ENCODE results near the gene PAGE4.

Gene PAGE4, protein sequence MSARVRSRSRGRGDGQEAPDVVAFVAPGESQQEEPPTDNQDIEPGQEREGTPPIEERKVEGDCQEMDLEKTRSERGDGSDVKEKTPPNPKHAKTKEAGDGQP

DNA sequence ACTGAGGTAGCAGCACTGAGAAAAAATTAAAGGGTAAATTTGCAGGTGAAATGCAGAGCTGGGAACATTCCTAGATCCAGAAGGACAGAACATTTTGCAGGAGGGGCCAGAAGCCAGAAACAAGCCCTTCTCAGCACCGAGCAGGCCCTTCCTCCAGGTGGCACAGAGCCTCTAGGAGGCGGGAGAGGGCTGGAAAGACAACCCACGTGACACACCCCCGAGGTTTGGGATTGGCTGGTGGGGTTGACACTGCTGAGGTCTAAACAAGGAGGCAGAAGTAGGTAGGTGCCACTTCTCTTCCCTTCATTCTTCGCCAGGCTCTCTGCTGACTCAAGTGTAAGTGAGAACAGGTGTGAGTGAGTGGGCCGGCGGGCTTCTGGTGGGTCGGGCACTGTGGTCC, at the start of gene PAGE4:
PAGE4 (plus strand) TSS at position 288 of the 400 bp plus-strand sequence. CDS start 1,126 bp downstream, outside the sequence.
- no peak for DNase-seq (ENCODE audit: low spot score)

- no peak for DNase-seq (ENCODE audit: low spot score)
Observed at GRCh38 chrX:49784747-49785280, 44.3 kb upstream of the PAGE4 start.

- DNase-seq (ENCODE audit: low spot score), result peak; percentile 18
Observed at GRCh38 chrX:49792376-49792775, 36.7 kb upstream of the PAGE4 start.

DNA sequence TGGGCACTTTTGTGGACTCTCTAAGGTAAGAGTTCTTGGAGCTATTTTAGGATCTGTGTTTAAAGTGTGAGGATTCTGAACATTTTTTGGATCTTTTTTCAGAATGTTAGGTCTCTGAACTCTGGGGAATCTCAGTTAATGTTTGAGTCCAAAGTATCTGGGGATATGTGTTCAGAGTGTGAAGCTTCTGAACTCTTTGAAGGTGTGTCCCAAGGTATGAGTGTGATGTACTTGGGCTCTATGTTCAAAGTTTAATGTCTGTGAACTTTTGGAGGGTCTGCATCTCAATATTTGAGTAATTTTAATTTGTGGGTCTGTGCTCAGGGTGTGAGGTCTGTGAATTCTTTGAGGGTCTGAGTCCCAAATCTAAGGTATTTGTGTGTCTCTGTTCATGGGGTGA, 35.4 kb upstream of the PAGE4 start:
- DNase-seq (ENCODE audit: low spot score), result no peak

DNA sequence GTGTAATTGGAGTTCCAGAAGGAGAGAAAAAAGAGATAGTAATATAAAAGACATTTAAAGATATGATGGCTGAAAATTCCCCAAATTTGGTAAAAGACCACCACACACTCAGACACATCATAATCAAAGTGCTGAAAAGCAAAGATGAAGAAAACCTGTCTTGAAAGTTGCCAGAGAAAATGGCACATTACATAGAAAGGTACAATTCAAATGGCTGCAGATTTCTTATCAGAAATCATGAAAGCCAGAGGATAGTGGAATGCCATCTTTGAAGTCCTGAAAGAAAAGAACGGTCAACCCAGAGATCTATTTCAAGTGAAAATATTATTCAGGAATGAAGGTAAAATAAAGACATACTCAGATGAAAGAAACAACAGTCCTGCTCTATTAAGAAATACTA, 29.3 kb upstream of the PAGE4 start:
- no peak for DNase-seq (ENCODE audit: low spot score)

DNA sequence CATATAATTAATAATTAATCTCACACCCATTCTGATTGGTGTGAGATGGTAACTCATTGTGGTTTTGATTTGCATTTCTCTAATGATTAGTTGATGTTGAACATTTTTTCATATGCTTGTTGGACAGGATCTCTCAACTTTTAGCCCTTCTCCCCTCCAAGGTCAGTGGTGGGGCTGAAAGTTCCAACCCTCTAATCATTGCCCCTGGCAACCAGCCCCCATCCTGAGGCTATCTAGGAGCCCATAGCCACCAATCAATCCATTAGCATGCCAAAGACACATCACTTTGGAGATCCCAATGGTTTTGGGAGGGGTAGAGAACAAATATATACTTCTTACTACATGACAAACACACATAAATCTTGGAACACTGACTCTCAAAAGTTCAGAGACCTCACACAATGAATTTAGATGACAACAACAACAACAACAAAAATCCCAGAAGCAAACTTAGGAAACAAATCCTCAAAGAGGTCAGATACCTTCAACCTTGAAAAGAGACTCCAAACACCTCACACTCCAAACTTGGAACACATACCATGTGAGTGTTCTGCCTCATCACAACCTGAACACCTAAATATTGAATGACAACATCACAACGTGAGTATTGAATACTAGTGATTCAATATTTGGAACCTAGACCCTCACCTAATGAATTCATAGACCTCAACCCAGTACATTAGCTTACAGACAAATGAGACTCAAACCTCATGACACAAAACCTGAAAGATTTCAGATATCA, 19.0 kb upstream of the PAGE4 start:
- DNase-seq (ENCODE audit: low spot score), result no peak

- DNase-seq (ENCODE audit: low spot score), result no peak
Observed at GRCh38 chrX:49812177-49812576, 16.9 kb upstream of the PAGE4 start.

- DNase-seq (ENCODE audit: low spot score), result no peak
Observed at GRCh38 chrX:49816435-49816834, 12.7 kb upstream of the PAGE4 start.

GRCh38 chrX:49838374-49838773, 9.3 kb downstream of the PAGE4 start:
- peak; percentile 44 for DNase-seq (ENCODE audit: low spot score)

GRCh38 chrX:49840679-49841078, 11.6 kb downstream of the PAGE4 start:
- peak; percentile 90 for DNase-seq (ENCODE audit: low spot score)

- DNase-seq (ENCODE audit: low spot score), result no peak
Observed at GRCh38 chrX:49842621-49843020, 13.5 kb downstream of the PAGE4 start.

DNA sequence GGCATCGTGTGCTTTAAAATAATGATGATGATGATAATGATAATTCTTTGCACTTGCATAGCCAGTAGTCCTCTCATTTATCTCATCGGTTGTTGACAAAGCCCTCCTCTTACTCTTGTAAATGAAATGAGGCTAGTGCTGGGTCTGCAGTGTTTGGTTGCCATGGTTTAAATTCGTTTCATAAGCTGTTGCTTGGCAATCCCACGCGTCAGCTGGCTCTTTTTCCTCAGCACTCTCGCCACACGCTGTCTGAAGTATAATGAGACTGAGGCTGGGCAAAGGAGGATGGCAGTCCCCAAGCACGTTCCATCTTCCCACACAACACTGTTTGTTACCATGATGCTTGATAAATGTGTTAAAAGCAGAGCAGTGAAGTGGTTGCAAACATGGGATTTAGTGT, 15.5 kb downstream of the PAGE4 start:
- DNase-seq (ENCODE audit: low spot score), result no peak

- DNase-seq (ENCODE audit: low spot score), result no peak
Observed at GRCh38 chrX:49845701-49846403, 16.7 kb downstream of the PAGE4 start.

DNA sequence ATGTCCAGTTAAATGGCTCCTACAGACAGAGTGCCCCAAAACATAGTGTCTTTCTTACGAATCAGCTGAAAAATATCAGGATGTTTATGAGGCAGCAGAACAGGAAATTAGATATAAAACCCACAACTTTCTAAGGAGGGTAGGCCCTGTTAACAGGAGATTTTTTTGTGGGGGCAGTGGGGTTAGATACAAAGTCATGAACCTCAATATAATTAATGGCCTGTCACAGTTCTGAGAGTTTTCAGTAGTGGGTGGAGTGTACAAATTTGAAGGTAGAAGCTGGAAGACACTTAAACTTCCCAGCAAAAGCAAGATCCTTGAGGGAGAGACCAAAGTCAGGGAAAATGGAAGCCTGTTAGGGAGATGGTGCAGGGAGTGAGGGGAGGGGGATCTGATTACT, 17.4 kb downstream of the PAGE4 start:
- no peak for DNase-seq (ENCODE audit: low spot score)

GRCh38 chrX:49848275-49848674, 19.2 kb downstream of the PAGE4 start:
- no peak for DNase-seq (ENCODE audit: low spot score)

- DNase-seq (ENCODE audit: low spot score), result no peak
Observed at GRCh38 chrX:49850028-49850427, 20.9 kb downstream of the PAGE4 start.

DNA sequence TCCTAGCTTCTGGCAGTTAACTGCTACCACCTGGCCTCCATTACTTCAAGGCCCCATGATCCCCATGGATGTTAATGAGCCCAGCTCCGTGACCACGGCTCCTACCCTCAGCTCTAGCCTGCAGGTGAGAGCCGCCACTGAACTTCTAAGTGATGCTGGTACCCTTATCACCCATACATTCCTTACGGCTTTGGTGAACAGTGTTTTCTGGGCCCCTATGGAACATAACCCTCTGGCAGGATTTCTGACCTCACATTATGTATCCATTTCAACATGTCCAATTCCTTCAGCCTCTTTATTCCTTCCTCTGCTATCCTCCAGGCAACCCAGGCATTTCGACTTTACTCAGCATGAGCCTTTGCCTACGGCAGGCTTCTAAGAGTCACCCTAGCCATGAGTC, 24.6 kb downstream of the PAGE4 start:
- no peak for DNase-seq (ENCODE audit: low spot score)

- no peak for DNase-seq (ENCODE audit: low spot score)
Observed at GRCh38 chrX:49856819-49857218, 27.7 kb downstream of the PAGE4 start.

DNA sequence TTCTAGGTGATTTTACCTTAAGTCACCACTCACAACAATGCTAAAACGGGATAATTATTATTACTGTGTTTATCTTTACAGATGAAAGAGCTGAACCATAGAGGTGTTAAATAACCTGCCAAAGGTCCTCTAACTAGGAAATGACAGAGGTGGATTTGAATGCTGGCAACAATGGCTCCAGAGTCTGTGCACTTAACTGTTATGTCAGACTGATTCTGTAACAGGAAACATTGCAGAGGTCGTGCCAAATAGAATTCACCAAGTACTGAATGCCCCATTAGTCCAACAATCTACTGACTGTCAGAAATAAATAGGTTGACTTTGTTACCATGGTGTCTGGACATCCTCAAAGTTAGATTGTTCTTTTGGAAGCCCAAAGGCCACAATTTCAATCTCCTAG, 29.2 kb downstream of the PAGE4 start:
- no peak for DNase-seq (ENCODE audit: low spot score)

DNA sequence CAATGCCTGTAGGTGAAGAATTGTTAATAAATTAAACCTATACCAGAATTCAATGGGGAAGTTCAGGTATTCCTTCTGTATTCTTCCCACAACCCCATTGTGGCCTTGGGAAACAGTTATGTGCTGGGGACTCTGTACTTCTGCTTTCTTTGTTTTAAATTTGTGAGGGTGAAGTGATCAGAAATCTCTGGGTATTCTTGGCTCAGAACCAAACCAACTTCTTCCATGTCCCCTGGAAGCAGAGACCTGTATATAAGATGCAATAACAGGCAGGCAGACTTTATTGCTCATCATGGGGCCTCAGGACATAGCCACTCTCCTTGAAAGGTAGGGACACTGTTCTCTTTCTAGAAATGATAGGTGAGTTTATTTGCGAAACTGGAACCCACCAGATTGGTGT, 30.4 kb downstream of the PAGE4 start:
- no peak for DNase-seq (ENCODE audit: low spot score)

- DNase-seq (ENCODE audit: low spot score), result no peak
Observed at GRCh38 chrX:49860867-49861535, 31.9 kb downstream of the PAGE4 start.

GRCh38 chrX:49862093-49862492, 33.0 kb downstream of the PAGE4 start:
- DNase-seq (ENCODE audit: low spot score), result no peak

- DNase-seq (ENCODE audit: low spot score), result no peak
Observed at GRCh38 chrX:49868739-49869138, 39.6 kb downstream of the PAGE4 start.
